Right hindlimb (tissue), 1 donor: Measurements from ENCODE around the gene GPBAR1.
A peak's percentile ranks its signal among the peaks of the same experiment; 100 is the strongest.

Source experiments
- DNase-seq: peaks from one replicate; pipeline ENCODE4 v3.0.0-alpha.2; 2018

Gene GPBAR1

GRCh38 chr2:218260742-218261422, at the start of gene GPBAR1:
TSS of gene GPBAR1 (plus strand) at chr2:218261015. CDS start at chr2:218262725, 1,710 bp downstream.
- no peak for DNase-seq

GRCh38 chr2:218214116-218214515, 46.7 kb upstream of the GPBAR1 start:
- DNase-seq: no peak

GRCh38 chr2:218216336-218216673, 44.5 kb upstream of the GPBAR1 start:
- DNase-seq: peak; percentile 37

GRCh38 chr2:218216674-218217359, 44.0 kb upstream of the GPBAR1 start, which contains the start of gene ARPC2:
TSS of gene ARPC2 (plus strand) at chr2:218217189. CDS start at chr2:218217471, 282 bp downstream.
- peak; percentile 97 for DNase-seq

- peak; percentile 53 for DNase-seq
Measured at GRCh38 chr2:218217360-218218267, 43.2 kb upstream of the GPBAR1 start.

- DNase-seq: no peak
Measured at GRCh38 chr2:218218268-218219185, 42.3 kb upstream of the GPBAR1 start.

- DNase-seq: no peak
Measured at GRCh38 chr2:218219934-218220333, 40.9 kb upstream of the GPBAR1 start.

- DNase-seq: no peak
Measured at GRCh38 chr2:218221000-218221399, 39.8 kb upstream of the GPBAR1 start.

GRCh38 chr2:218223046-218223445, 37.8 kb upstream of the GPBAR1 start:
- DNase-seq: no peak

- DNase-seq: no peak
Measured at GRCh38 chr2:218224186-218224585, 36.6 kb upstream of the GPBAR1 start.

- DNase-seq: no peak
Measured at GRCh38 chr2:218226903-218227302, 33.9 kb upstream of the GPBAR1 start.

- DNase-seq: no peak
Measured at GRCh38 chr2:218228366-218229090, 32.3 kb upstream of the GPBAR1 start.

- no peak for DNase-seq
Measured at GRCh38 chr2:218229239-218229638, 31.6 kb upstream of the GPBAR1 start.

- no peak for DNase-seq
Measured at GRCh38 chr2:218229851-218230250, 31.0 kb upstream of the GPBAR1 start.

- DNase-seq: no peak
Measured at GRCh38 chr2:218230882-218231281, 29.9 kb upstream of the GPBAR1 start.

- DNase-seq: no peak
Measured at GRCh38 chr2:218233543-218233942, 27.3 kb upstream of the GPBAR1 start.

- no peak for DNase-seq
Measured at GRCh38 chr2:218234521-218234920, 26.3 kb upstream of the GPBAR1 start.

- no peak for DNase-seq
Measured at GRCh38 chr2:218235017-218235416, 25.8 kb upstream of the GPBAR1 start.

GRCh38 chr2:218236829-218237228, 24.0 kb upstream of the GPBAR1 start:
- DNase-seq: no peak

- no peak for DNase-seq
Measured at GRCh38 chr2:218238887-218239286, 21.9 kb upstream of the GPBAR1 start.

GRCh38 chr2:218244204-218244603, 16.6 kb upstream of the GPBAR1 start:
- no peak for DNase-seq

- no peak for DNase-seq
Measured at GRCh38 chr2:218244665-218245064, 16.1 kb upstream of the GPBAR1 start.
